ENCODE data around the gene C12orf57. TPM values are rescaled to one million over a fixed set of nuclear protein-coding genes. Genes with fewer than 3 reads are reported as not detected.

C12orf57 gene
- total RNA-seq, 1 experiment from 2014 or later = 158 TPM

DNA sequence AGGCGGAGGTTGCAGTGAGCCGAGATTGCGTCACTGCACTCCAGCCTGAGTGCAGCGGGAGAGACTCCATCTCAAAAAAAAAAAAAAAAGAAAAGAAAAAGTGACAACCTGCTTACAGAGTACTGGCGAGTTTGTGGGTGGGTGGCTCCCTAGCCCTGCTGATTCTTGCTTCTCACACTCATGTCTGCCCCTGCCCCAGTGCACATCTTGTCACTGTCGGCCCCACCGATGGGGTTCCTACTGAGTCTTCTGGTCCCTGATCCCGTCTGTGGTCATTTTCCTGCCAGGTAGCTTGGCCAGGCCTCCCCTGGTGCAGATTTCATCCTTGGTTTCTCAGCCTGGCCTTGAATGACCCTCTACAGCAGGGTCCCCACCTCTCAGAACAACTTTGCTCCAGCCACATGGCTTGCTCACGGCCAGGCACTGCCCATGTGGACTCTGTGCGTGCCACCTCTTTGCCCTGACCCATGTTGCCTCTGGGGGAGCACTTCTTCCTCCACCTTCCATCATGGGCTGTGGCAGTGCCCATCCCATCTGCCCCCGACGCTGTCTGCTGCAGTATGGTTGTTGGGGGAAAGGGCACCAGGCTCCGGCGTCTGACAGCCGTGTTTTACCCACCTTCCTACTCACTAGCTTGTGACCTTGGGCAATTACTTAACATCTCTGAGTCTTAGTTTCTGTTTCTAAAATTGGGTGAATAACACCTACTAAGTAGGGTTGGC, 5.2 kb downstream of the C12orf57 start (continued):
- TF ChIP-seq, protein P1, sequence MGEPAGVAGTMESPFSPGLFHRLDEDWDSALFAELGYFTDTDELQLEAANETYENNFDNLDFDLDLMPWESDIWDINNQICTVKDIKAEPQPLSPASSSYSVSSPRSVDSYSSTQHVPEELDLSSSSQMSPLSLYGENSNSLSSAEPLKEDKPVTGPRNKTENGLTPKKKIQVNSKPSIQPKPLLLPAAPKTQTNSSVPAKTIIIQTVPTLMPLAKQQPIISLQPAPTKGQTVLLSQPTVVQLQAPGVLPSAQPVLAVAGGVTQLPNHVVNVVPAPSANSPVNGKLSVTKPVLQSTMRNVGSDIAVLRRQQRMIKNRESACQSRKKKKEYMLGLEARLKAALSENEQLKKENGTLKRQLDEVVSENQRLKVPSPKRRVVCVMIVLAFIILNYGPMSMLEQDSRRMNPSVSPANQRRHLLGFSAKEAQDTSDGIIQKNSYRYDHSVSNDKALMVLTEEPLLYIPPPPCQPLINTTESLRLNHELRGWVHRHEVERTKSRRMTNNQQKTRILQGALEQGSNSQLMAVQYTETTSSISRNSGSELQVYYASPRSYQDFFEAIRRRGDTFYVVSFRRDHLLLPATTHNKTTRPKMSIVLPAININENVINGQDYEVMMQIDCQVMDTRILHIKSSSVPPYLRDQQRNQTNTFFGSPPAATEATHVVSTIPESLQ (CRISPR knock-in tag; IDR thresholded peaks at IDR 0.05) = no peak
- no peak for TF ChIP-seq ZNF671 (CRISPR knock-in tag; IDR thresholded peaks at IDR 0.05)
- TF ChIP-seq, protein P2, sequence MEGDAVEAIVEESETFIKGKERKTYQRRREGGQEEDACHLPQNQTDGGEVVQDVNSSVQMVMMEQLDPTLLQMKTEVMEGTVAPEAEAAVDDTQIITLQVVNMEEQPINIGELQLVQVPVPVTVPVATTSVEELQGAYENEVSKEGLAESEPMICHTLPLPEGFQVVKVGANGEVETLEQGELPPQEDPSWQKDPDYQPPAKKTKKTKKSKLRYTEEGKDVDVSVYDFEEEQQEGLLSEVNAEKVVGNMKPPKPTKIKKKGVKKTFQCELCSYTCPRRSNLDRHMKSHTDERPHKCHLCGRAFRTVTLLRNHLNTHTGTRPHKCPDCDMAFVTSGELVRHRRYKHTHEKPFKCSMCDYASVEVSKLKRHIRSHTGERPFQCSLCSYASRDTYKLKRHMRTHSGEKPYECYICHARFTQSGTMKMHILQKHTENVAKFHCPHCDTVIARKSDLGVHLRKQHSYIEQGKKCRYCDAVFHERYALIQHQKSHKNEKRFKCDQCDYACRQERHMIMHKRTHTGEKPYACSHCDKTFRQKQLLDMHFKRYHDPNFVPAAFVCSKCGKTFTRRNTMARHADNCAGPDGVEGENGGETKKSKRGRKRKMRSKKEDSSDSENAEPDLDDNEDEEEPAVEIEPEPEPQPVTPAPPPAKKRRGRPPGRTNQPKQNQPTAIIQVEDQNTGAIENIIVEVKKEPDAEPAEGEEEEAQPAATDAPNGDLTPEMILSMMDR (IDR thresholded peaks at IDR 0.05) = no peak
- TF ChIP-seq, protein P3, sequence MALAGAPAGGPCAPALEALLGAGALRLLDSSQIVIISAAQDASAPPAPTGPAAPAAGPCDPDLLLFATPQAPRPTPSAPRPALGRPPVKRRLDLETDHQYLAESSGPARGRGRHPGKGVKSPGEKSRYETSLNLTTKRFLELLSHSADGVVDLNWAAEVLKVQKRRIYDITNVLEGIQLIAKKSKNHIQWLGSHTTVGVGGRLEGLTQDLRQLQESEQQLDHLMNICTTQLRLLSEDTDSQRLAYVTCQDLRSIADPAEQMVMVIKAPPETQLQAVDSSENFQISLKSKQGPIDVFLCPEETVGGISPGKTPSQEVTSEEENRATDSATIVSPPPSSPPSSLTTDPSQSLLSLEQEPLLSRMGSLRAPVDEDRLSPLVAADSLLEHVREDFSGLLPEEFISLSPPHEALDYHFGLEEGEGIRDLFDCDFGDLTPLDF (CRISPR knock-in tag; IDR thresholded peaks at IDR 0.05) = no peak
- no peak for TF ChIP-seq GTF2I (CRISPR knock-in tag; conservative IDR thresholded peaks at IDR 0.05)

DNA sequence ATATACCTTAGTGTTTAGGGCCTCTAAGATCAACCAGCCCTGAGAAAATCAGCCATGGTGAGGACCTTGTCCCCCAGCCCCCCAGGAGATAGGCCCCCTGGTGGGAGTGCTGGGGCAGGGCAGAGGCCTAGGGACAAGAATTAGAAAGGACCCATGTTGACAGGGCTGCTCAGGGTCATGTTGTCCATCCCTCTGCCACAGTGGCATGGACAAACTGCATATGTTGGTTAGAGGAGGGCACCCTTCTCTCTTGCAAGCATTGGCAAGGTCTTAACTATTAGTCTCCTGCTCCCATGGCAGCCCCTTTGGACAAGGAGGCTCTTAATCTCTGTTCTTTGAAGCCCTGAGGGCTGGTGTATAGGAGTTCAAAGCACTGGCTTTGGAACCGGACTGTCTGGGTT, 6.6 kb downstream of the C12orf57 start:
- Mint-ChIP-seq H3K27me3 (ENCODE audit: low read depth) (no peaks in the 10 kb centered on the region), H3K27ac (no peak overlapping the region), H3K4me1 (peaks cover 36% of the 10 kb centered on the region), H3K9me3 (no peaks in the 10 kb centered on the region), H3K4me3 (no peak overlapping the region), H3K36me3 (no peaks in the 10 kb centered on the region)
- CTCF ChIA-PET = interaction anchor here (1.0 to 1.6 kb wide), 5 partner anchors 10 to 163 kb away, joined by 3 to 9 read pairs (median 4); partner anchors contain the start of gene LPCAT3
- TF ChIP-seq, protein P4, sequence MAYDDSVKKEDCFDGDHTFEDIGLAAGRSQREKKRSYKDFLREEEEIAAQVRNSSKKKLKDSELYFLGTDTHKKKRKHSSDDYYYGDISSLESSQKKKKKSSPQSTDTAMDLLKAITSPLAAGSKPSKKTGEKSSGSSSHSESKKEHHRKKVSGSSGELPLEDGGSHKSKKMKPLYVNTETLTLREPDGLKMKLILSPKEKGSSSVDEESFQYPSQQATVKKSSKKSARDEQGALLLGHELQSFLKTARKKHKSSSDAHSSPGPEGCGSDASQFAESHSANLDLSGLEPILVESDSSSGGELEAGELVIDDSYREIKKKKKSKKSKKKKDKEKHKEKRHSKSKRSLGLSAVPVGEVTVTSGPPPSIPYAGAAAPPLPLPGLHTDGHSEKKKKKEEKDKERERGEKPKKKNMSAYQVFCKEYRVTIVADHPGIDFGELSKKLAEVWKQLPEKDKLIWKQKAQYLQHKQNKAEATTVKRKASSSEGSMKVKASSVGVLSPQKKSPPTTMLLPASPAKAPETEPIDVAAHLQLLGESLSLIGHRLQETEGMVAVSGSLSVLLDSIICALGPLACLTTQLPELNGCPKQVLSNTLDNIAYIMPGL (CRISPR knock-in tag; IDR thresholded peaks at IDR 0.05) = no peak
- TF ChIP-seq ZNF138 (CRISPR knock-in tag; conservative IDR thresholded peaks at IDR 0.05) = no peak
- TF ChIP-seq GABPB1 (CRISPR knock-in tag; IDR thresholded peaks at IDR 0.05) = no peak
- TF ChIP-seq, protein P5, sequence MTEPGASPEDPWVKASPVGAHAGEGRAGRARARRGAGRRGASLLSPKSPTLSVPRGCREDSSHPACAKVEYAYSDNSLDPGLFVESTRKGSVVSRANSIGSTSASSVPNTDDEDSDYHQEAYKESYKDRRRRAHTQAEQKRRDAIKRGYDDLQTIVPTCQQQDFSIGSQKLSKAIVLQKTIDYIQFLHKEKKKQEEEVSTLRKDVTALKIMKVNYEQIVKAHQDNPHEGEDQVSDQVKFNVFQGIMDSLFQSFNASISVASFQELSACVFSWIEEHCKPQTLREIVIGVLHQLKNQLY (CRISPR knock-in tag; IDR thresholded peaks at IDR 0.05) = no peak
- TF ChIP-seq, protein P6, sequence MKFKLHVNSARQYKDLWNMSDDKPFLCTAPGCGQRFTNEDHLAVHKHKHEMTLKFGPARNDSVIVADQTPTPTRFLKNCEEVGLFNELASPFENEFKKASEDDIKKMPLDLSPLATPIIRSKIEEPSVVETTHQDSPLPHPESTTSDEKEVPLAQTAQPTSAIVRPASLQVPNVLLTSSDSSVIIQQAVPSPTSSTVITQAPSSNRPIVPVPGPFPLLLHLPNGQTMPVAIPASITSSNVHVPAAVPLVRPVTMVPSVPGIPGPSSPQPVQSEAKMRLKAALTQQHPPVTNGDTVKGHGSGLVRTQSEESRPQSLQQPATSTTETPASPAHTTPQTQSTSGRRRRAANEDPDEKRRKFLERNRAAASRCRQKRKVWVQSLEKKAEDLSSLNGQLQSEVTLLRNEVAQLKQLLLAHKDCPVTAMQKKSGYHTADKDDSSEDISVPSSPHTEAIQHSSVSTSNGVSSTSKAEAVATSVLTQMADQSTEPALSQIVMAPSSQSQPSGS (CRISPR knock-in tag; IDR thresholded peaks at IDR 0.05; ENCODE audit: borderline replicate concordance, low read depth) = no peak
- TF ChIP-seq, protein P7, sequence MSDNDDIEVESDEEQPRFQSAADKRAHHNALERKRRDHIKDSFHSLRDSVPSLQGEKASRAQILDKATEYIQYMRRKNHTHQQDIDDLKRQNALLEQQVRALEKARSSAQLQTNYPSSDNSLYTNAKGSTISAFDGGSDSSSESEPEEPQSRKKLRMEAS (CRISPR knock-in tag; IDR thresholded peaks at IDR 0.05) = no peak
- TF ChIP-seq, protein P8, sequence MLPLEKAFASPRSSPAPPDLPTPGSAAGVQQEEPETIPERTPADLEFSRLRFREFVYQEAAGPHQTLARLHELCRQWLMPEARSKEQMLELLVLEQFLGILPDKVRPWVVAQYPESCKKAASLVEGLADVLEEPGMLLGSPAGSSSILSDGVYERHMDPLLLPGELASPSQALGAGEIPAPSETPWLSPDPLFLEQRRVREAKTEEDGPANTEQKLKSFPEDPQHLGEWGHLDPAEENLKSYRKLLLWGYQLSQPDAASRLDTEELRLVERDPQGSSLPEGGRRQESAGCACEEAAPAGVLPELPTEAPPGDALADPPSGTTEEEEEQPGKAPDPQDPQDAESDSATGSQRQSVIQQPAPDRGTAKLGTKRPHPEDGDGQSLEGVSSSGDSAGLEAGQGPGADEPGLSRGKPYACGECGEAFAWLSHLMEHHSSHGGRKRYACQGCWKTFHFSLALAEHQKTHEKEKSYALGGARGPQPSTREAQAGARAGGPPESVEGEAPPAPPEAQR (CRISPR knock-in tag; IDR thresholded peaks at IDR 0.05) = no peak
- TF ChIP-seq GRHL2 (CRISPR knock-in tag; IDR thresholded peaks at IDR 0.05; ENCODE audit: insufficient replicate concordance, severe bottlenecking) = no peak
- TF ChIP-seq, protein P9, sequence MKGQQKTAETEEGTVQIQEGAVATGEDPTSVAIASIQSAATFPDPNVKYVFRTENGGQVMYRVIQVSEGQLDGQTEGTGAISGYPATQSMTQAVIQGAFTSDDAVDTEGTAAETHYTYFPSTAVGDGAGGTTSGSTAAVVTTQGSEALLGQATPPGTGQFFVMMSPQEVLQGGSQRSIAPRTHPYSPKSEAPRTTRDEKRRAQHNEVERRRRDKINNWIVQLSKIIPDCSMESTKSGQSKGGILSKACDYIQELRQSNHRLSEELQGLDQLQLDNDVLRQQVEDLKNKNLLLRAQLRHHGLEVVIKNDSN (CRISPR knock-in tag; IDR thresholded peaks at IDR 0.05) = no peak
- TF ChIP-seq SMAD3 (CRISPR knock-in tag; IDR thresholded peaks at IDR 0.05; ENCODE audit: borderline replicate concordance) = no peak
- ATAC-seq = no peak
- no peak for DNase-seq (ENCODE audit: low spot score)
- POLR2A ChIA-PET = no interaction called here
